Measurements from ENCODE around the gene CDC42EP3.

GRCh38 chr2:37645362-37645761 lies 26.1 kb downstream of the CDC42EP3 start:
- TF ChIP-seq CTCF (IDR thresholded peaks at IDR 0.05), result no peak
- no peak for TF ChIP-seq POLR2A (IDR thresholded peaks at IDR 0.05)

All from adrenal gland (tissue), 5 donors.